SU-DHL-6 (cell line): ENCODE results near the gene ADD1.

Experiments used
- H2AFZ ChIP-seq: fragments of 200-600 bp; sonication (generic); 2 replicates; pipeline ENCODE4 v1.6.1; 2014; ENCODE audit warnings: low read depth, mild to moderate bottlenecking, moderate library complexity, mixed read lengths, antibody characterized with exemption, low read length; ENCODE audit not compliant: severe bottlenecking
- H3F3A ChIP-seq: fragments of 200-600 bp; shearing (Covaris generic); 2 replicates; pipeline ENCODE4 v1.6.0; 2016; ENCODE audit warnings: antibody characterized with exemption, mild to moderate bottlenecking; ENCODE audit not compliant: insufficient read depth
- H3K27ac ChIP-seq: fragments of 200-600 bp; sonication (generic); 2 replicates; pipeline ENCODE4 v1.5.1; 2016; ENCODE audit warnings: low read depth, mild to moderate bottlenecking, low read length, moderate library complexity, mixed read lengths
- H3K27me3 ChIP-seq: fragments of 200-600 bp; sonication (generic), shearing (Covaris generic); 2 replicates; pipeline ENCODE4 v1.6.0; 2014; ENCODE audit warnings: mild to moderate bottlenecking, low read length
- H3K36me3 ChIP-seq: fragments of 200-600 bp; sonication (generic); 2 replicates; pipeline ENCODE4 v1.6.1; 2014; ENCODE audit warnings: mild to moderate bottlenecking, low read length, mixed read lengths
- H3K4me2 ChIP-seq: fragments of 300-600, 200-600 bp; shearing (Covaris generic), sonication (generic); 2 replicates; pipeline ENCODE4 v1.6.0; 2014; ENCODE audit warnings: low read length, low read depth, mild to moderate bottlenecking; ENCODE audit not compliant: poor library complexity, severe bottlenecking
- H3K4me3 ChIP-seq: fragments of 200-600 bp; sonication (generic); 2 replicates; pipeline ENCODE4 v1.5.1; 2014; ENCODE audit warnings: antibody characterized with exemption, low read length, mild to moderate bottlenecking, mixed read lengths; ENCODE audit not compliant: insufficient read depth, poor library complexity, severe bottlenecking
- H3K79me2 ChIP-seq: fragments of 200-600 bp; sonication (generic); 2 replicates; pipeline ENCODE4 v1.6.1; 2014; ENCODE audit warnings: mild to moderate bottlenecking, low read length, moderate library complexity; ENCODE audit not compliant: insufficient read depth
- H3K9ac ChIP-seq: fragments of 200-600 bp; sonication (generic); 2 replicates; pipeline ENCODE4 v1.7.0; 2014; ENCODE audit warnings: mild to moderate bottlenecking, low read length
- H3K9me2 ChIP-seq: fragments of 200-600 bp; sonication (generic); replicated peaks from 2 replicates; pipeline ENCODE4 v1.6.1; 2014; ENCODE audit warnings: low read length; ENCODE audit not compliant: insufficient read depth
- H3K9me3 ChIP-seq: fragments of 200-600 bp; sonication (generic); 2 replicates; pipeline ENCODE4 v1.6.1; 2014; ENCODE audit warnings: low read length, mixed read lengths; ENCODE audit not compliant: insufficient read depth
- H4K20me1 ChIP-seq: fragments of 200-600 bp; sonication (generic); 2 replicates; pipeline ENCODE4 v1.6.1; 2014; ENCODE audit warnings: low read depth, mild to moderate bottlenecking, antibody characterized with exemption, low read length, moderate library complexity, mixed read lengths
- EZH2phosphoT487 ChIP-seq: fragments of 200-600 bp; sonication (generic), shearing (Covaris generic); conservative IDR thresholded peaks from 2 replicates; pipeline ENCODE4 v1.6.1; 2018; ENCODE audit warnings: mild to moderate bottlenecking, antibody characterized with exemption, low read length, moderate library complexity, mixed read lengths
- TF ChIP-seq, protein P1 (sequence below): fragments of 200-600 bp; sonication (generic); IDR thresholded peaks from one replicate; pipeline ENCODE4 v1.5.1; 2017; ENCODE audit warnings: antibody characterized with exemption, mild to moderate bottlenecking, low read length, moderate library complexity; ENCODE audit not compliant: insufficient read depth, poor library complexity, severe bottlenecking

The ADD1 gene

DNA sequence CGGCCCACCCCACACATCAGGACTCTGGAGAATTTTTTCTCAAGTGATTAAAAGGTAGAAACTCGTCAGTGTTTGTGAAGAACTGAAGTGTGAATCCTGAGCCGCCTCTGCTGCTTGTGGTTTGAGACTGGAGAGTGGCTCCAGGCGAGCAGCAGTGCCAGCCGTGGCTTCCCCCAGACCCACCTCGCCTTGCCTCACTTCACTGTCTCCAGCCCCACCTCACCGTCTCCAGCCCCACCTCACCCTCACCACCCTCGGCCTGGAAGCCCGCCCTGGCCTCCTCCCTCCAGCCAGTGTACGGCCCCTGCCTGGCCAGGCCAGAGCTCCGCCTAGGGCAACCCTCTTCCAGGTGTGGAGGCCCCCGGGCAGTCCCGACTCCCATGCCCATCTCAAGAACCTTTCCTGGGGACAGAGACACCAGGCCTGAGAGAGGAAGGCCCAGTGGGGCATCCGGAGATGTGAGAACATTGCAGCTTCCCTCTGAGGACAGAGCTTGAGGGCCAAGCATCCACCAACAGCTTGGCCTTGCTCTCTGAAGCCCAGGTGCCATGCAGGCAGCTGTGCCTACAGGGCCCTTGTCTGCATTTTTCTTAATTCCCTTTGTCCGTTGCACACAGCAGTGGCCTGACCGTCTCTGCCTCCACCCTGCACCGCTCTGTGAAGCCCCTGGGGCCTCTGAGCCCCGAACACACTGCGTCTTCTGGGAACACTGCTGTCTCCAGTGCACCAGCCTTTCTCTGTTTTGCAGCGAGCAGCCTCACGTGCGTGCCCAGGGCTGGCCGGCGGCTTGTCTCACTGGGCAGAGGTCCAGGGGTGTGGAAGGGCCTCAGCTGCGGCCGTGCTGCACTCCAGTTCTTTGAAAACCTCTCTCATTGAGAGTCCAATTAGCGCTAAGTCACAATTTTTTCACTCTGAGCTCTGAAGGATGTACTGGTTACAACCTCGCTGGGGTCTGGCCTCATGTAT, 37.0 kb upstream of the ADD1 start:
- no peaks in the 10 kb centered on the region for H3K79me2 ChIP-seq
- no peaks in the 10 kb centered on the region for H3K27me3 ChIP-seq
- no peaks in the 10 kb centered on the region for H3K9me3 ChIP-seq
- no peak overlapping the region for H3K27ac ChIP-seq
- no peak overlapping the region for H3K9ac ChIP-seq
- no peak overlapping the region for H2AFZ ChIP-seq
- no peak overlapping the region for H3K4me2 ChIP-seq
- H4K20me1 ChIP-seq = no peaks in the 10 kb centered on the region
- TF ChIP-seq, protein P1, sequence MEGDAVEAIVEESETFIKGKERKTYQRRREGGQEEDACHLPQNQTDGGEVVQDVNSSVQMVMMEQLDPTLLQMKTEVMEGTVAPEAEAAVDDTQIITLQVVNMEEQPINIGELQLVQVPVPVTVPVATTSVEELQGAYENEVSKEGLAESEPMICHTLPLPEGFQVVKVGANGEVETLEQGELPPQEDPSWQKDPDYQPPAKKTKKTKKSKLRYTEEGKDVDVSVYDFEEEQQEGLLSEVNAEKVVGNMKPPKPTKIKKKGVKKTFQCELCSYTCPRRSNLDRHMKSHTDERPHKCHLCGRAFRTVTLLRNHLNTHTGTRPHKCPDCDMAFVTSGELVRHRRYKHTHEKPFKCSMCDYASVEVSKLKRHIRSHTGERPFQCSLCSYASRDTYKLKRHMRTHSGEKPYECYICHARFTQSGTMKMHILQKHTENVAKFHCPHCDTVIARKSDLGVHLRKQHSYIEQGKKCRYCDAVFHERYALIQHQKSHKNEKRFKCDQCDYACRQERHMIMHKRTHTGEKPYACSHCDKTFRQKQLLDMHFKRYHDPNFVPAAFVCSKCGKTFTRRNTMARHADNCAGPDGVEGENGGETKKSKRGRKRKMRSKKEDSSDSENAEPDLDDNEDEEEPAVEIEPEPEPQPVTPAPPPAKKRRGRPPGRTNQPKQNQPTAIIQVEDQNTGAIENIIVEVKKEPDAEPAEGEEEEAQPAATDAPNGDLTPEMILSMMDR = no peak
- no peak for TF ChIP-seq EZH2phosphoT487
- H3K4me3 ChIP-seq = no peak overlapping the region
- H3F3A ChIP-seq = no peaks in the 10 kb centered on the region
- H3K36me3 ChIP-seq = no peaks in the 10 kb centered on the region
- no peaks in the 10 kb centered on the region for H3K9me2 ChIP-seq

DNA sequence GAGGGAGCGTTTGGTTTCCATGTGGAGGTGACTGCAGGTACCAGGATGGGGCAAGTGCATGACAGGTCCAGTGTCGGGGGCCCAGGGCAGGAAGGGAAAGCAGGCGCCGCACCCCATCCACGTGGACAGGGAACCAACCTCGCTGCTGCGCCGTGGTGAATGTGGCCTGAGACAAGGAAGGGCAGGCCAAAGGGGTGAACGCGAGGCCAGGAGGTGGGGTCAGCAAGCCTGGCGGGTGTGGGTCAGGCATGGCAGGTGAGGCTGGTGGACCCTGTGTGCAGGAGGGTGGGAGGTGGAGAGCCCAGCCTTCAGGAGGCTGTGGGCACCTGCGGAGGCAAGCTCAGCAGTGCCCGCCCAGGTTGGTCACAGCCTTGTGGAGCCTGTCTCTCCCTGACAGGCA, 36.1 kb upstream of the ADD1 start:
- no peak for TF ChIP-seq EZH2phosphoT487
- TF ChIP-seq, protein P1 = no peak
- Histone ChIP-seq H3K4me3 (no peak overlapping the region), H3K79me2 (no peaks in the 10 kb centered on the region), H3K27ac (no peak overlapping the region), H3K36me3 (no peaks in the 10 kb centered on the region), H3K27me3 (no peaks in the 10 kb centered on the region), H3K4me2 (no peak overlapping the region), H4K20me1 (no peaks in the 10 kb centered on the region), H3K9ac (no peak overlapping the region), H2AFZ (no peak overlapping the region), H3K9me2 (no peaks in the 10 kb centered on the region), H3F3A (0 out of 2 replicates have a peak, but pooled peaks cover 3% of the 10 kb centered on the region), H3K9me3 (no peaks in the 10 kb centered on the region)

DNA sequence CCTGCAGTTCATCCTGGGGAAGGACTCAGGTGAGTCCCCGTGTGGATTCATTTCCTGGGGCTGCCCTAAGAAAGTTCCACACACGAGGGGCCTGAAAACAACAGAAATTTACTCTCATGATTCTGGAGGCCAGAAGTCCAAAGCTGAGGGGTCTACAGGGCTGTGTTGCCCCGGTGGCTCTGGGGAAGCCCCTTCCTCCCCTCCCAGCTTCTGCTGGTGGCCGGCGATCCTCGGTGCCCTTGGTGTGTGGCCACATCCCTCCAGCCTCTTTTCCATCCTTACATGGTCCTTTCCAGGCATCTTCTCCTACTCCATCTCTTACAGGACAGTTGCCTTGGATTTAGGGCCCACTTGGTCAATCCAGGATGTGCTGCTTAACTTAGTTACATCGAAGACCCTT, 35.6 kb upstream of the ADD1 start:
- H3K9me3 ChIP-seq = no peaks in the 10 kb centered on the region
- H3K4me2 ChIP-seq = no peak overlapping the region
- no peaks in the 10 kb centered on the region for H3K36me3 ChIP-seq
- no peak overlapping the region for H3K9ac ChIP-seq
- no peak for TF ChIP-seq EZH2phosphoT487
- TF ChIP-seq, protein P1 = no peak
- H3K9me2 ChIP-seq = no peaks in the 10 kb centered on the region
- no peaks in the 10 kb centered on the region for H3K79me2 ChIP-seq
- no peak overlapping the region for H2AFZ ChIP-seq
- H4K20me1 ChIP-seq = no peaks in the 10 kb centered on the region
- H3K27ac ChIP-seq = no peak overlapping the region
- H3F3A ChIP-seq = 0 out of 2 replicates have a peak, but pooled peaks cover 3% of the 10 kb centered on the region
- H3K4me3 ChIP-seq = no peak overlapping the region
- H3K27me3 ChIP-seq = no peaks in the 10 kb centered on the region
